Peyer's patch (tissue), 4 donors: ENCODE results near the gene TTC39B.

Source experiments
- POLR2A ChIP-seq, 2 donors: fragments of 450-650 bp; IDR thresholded peaks; one replicate each; pipeline ENCODE4 v1.5.1; 2017; ENCODE audit warnings: antibody characterized with exemption in 2 of 2, mild to moderate bottlenecking in 2 of 2, moderate library complexity in 2 of 2
- TF ChIP-seq, protein P1 (sequence below), 6 experiments: fragments of 450-650 bp in 4 of 6; fragments of 200-600 bp in 2 of 6; sonication (generic) in 1 of 6; IDR thresholded peaks; one replicate each; pipeline ENCODE4 v1.5.1; 2017 to 2019; ENCODE audit warnings: antibody characterized with exemption in 6 of 6, mild to moderate bottlenecking in 3 of 6, moderate library complexity in 1 of 6

DNA sequence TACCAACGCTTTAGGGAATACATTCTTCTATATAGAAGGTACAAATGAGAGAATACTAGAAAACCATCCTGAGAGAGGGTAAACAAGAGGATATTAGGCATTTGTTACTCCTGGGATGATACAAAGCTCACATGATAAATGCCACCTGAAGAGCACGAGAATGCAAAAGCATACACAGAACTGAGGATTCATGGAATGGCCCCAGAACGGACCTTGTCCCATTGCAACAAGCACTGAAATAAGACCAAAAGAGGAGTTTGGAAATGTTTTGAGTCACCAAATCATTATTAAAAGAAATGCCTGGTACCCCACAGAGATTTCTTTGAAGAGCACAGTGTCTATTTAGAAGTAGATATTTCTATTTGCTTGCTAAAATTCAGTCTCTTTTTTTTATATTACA is 173.5 kb downstream of the TTC39B start:
- TF ChIP-seq, protein P1, sequence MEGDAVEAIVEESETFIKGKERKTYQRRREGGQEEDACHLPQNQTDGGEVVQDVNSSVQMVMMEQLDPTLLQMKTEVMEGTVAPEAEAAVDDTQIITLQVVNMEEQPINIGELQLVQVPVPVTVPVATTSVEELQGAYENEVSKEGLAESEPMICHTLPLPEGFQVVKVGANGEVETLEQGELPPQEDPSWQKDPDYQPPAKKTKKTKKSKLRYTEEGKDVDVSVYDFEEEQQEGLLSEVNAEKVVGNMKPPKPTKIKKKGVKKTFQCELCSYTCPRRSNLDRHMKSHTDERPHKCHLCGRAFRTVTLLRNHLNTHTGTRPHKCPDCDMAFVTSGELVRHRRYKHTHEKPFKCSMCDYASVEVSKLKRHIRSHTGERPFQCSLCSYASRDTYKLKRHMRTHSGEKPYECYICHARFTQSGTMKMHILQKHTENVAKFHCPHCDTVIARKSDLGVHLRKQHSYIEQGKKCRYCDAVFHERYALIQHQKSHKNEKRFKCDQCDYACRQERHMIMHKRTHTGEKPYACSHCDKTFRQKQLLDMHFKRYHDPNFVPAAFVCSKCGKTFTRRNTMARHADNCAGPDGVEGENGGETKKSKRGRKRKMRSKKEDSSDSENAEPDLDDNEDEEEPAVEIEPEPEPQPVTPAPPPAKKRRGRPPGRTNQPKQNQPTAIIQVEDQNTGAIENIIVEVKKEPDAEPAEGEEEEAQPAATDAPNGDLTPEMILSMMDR (IDR thresholded peaks at IDR 0.05) = no peak
- TF ChIP-seq POLR2A (IDR thresholded peaks at IDR 0.05) = no peak
